Measurements from ENCODE around the gene SLAMF9. TPM values are rescaled to one million over a fixed set of nuclear protein-coding genes. Genes with fewer than 3 reads are reported as not detected.

The SLAMF9 gene
- total and polyA plus RNA-seq, 2 of the 8 experiments (the other 6 are each of a cell fraction or from before 2014, with no cell fraction given): not detected

- no peaks in the 10 kb centered on the region for H3K79me2 ChIP-seq (ENCODE audit: control insufficient read depth in 1 of 2, insufficient read depth in 2 of 2, low read length in 2 of 2)
- H2AK5ac ChIP-seq (ENCODE audit: low read depth, low read length): no peak overlapping the region
- no peak overlapping the region for H2AFZ ChIP-seq (ENCODE audit: low read length)
- WGBS, 2 experiments (ENCODE audit: extremely low coverage in 1 of 2, insufficient coverage in 1 of 2, insufficient read length in 1 of 2, insufficient replicate concordance in 2 of 2, low coverage in 1 of 2, low lambda C conversion rate in 2 of 2, missing lambda C conversion rate in 1 of 2): 89% methylated on average over 15 of the region's 15 CpGs; no CpG with 5 or more reads in 1 of the 2 experiments
- H3K9me3 ChIP-seq (ENCODE audit: insufficient read depth in 2 of 2, low read depth in 1 of 2, low read length in 1 of 2): no peaks in the 10 kb centered on the region
- H4K91ac ChIP-seq (replicated peaks; ENCODE audit: insufficient read length, low read length): no peak overlapping the region
- no peak overlapping the region for H2BK5ac ChIP-seq (ENCODE audit: low read depth, low read length)
- H3K4me3 ChIP-seq (ENCODE audit: extremely low read depth in 1 of 4, insufficient read depth in 2 of 4, low read depth in 3 of 4, low read length in 4 of 4): no peak overlapping the region
- no peaks in the 10 kb centered on the region for H3K23me2 ChIP-seq (ENCODE audit: low read depth, low read length)
- H2BK12ac ChIP-seq (ENCODE audit: low read depth, low read length): no peak overlapping the region
- no peaks in the 10 kb centered on the region for H3K36me3 ChIP-seq (ENCODE audit: control insufficient read depth in 2 of 4, insufficient read depth in 4 of 4, low read length in 3 of 4)
- TF ChIP-seq SIN3A (conservative IDR thresholded peaks at IDR 0.05 in 1 of 2, IDR thresholded peaks at IDR 0.05 in 1 of 2; ENCODE audit: low read depth in 1 of 2, low read length in 2 of 2): no peak
- no peak for TF ChIP-seq SIX5 (IDR thresholded peaks at IDR 0.05; ENCODE audit: low read depth, low read length)
- no peak for TF ChIP-seq NRF1 (IDR thresholded peaks at IDR 0.05; ENCODE audit: low read depth, low read length)
- no peak for TF ChIP-seq FOSL1 (IDR thresholded peaks at IDR 0.05; ENCODE audit: insufficient read depth, low read depth, low read length)
- TF ChIP-seq ASH2L (IDR thresholded peaks at IDR 0.05; ENCODE audit: low read length): no peak
- no peak for TF ChIP-seq GABPA (IDR thresholded peaks at IDR 0.05; ENCODE audit: borderline replicate concordance, insufficient read depth, low read length)
- TF ChIP-seq RBBP5 (IDR thresholded peaks at IDR 0.05; ENCODE audit: borderline replicate concordance, low read depth, low read length): no peak
- no peak for TF ChIP-seq CHD1 (IDR thresholded peaks at IDR 0.05; ENCODE audit: low read depth, low read length)
- TF ChIP-seq POU5F1 (IDR thresholded peaks at IDR 0.05; ENCODE audit: low read depth, low read length): no peak
- no peaks in the 10 kb centered on the region for H3K79me1 ChIP-seq (ENCODE audit: low read depth, low read length)
- DNase-seq (ENCODE audit: low read depth in 1 of 2, low spot score in 2 of 2) (no peak), FAIRE-seq (no peak)
- no peak overlapping the region for H3K4ac ChIP-seq (replicated peaks; ENCODE audit: insufficient read length, low read depth, low read length)
- H2BK15ac ChIP-seq (ENCODE audit: low read length): no peak overlapping the region
- H4K8ac ChIP-seq (ENCODE audit: extremely low read depth, insufficient read depth, low read length): no peak overlapping the region
- no peak overlapping the region for H3K23ac ChIP-seq (ENCODE audit: insufficient read length)
- CTCF ChIA-PET (ENCODE audit: partially characterized antibody): interaction anchor here (0.5 to 35.5 kb wide), 2 partner anchors 43 to 110 kb away, joined by 3 to 696 read pairs; no protein-coding TSS in a partner anchor
- H3K18ac ChIP-seq (ENCODE audit: extremely low read depth, low read length): no peak overlapping the region
- H3K56ac ChIP-seq (replicated peaks; ENCODE audit: insufficient read length, low read depth, low read length): no peak overlapping the region
- H3K27ac ChIP-seq (ENCODE audit: low read depth, low read length): no peak overlapping the region
- no peak overlapping the region for H2BK20ac ChIP-seq (ENCODE audit: low read length)
- H3K4me1 ChIP-seq (replicated peaks in 1 of 4; ENCODE audit: control insufficient read depth in 3 of 4, insufficient read depth in 4 of 4, low read length in 3 of 4): no peaks in the 10 kb centered on the region; a peak in 1 of 7 replicates
- H3K9ac ChIP-seq (replicated peaks in 1 of 4; ENCODE audit: extremely low read depth in 1 of 4, low read depth in 3 of 4, low read length in 3 of 4): no peak overlapping the region
- H3K14ac ChIP-seq (ENCODE audit: insufficient read length): no peak overlapping the region
- H4K20me1 ChIP-seq (replicated peaks in 1 of 2; ENCODE audit: control insufficient read depth in 1 of 2, insufficient read depth in 2 of 2, low read length in 2 of 2): no peaks in the 10 kb centered on the region
- POLR2A ChIA-PET (ENCODE audit: partially characterized antibody): no interaction called here
- no peak overlapping the region for H4K5ac ChIP-seq (ENCODE audit: insufficient read length, low read depth, low read length)
- no peak overlapping the region for H3K4me2 ChIP-seq (ENCODE audit: insufficient read depth in 1 of 2, low read depth in 2 of 2, low read length in 2 of 2)
- H3K27me3 ChIP-seq (replicated peaks in 1 of 4; ENCODE audit: control insufficient read depth in 3 of 4, extremely low read depth in 1 of 4, insufficient read depth in 3 of 4, low read length in 3 of 4): no peaks in the 10 kb centered on the region
- no peak overlapping the region for H2BK120ac ChIP-seq (replicated peaks; ENCODE audit: low read depth, low read length)
Measured at GRCh38 chr1:159961636-159962035, 7.6 kb upstream of the SLAMF9 start.

Measured in H1 (cell line).